OCI-LY1 (cell line): Measurements from ENCODE around the gene HCAR3.
"Not testable (repeated sequence)": the region's sequence is repeated elsewhere in the genome, so short reads cannot be mapped to it uniquely, and the experiment has no call there.

Experiments
- H2AFZ ChIP-seq: fragments of 200-600 bp; sonication (generic), shearing (Covaris generic); 2 replicates; pipeline ENCODE4 v1.6.0; 2014; ENCODE audit warnings: antibody characterized with exemption, mild to moderate bottlenecking, low read length
- H3F3A ChIP-seq: fragments of 200-600 bp; sonication (generic), shearing (Covaris generic); 2 replicates; pipeline ENCODE4 v1.6.0; 2014; ENCODE audit warnings: mild to moderate bottlenecking, antibody characterized with exemption, low read length, moderate library complexity; ENCODE audit not compliant: insufficient read depth
- H3K27ac ChIP-seq: fragments of 200-600 bp; sonication (generic); 2 replicates; pipeline ENCODE4 v1.5.1; 2014; ENCODE audit warnings: low read length, mixed run types, mild to moderate bottlenecking, low read depth; ENCODE audit not compliant: poor library complexity, severe bottlenecking
- H3K27me3 ChIP-seq: fragments of 200-600 bp; sonication (generic); 2 replicates; pipeline ENCODE4 v1.6.0; 2014; ENCODE audit warnings: antibody characterized with exemption, mild to moderate bottlenecking, low read length, moderate library complexity; ENCODE audit not compliant: insufficient read depth
- H3K36me3 ChIP-seq: fragments of 200-600 bp; sonication (generic); 2 replicates; pipeline ENCODE4 v1.6.1; 2014; ENCODE audit warnings: mild to moderate bottlenecking, antibody characterized with exemption, low read length, moderate library complexity, mixed read lengths; ENCODE audit not compliant: insufficient read depth
- H3K4me1 ChIP-seq: fragments of 200-600 bp; sonication (generic); 2 replicates; pipeline ENCODE4 v1.5.1; 2014; ENCODE audit warnings: mild to moderate bottlenecking, low read length, moderate library complexity; ENCODE audit not compliant: insufficient read depth, severe bottlenecking
- H3K4me2 ChIP-seq: fragments of 200-600 bp; sonication (generic), shearing (Covaris generic); 2 replicates; pipeline ENCODE4 v1.6.1; 2014; ENCODE audit warnings: low read length
- H3K4me3 ChIP-seq: fragments of 200-600 bp; sonication (generic); 2 replicates; pipeline ENCODE4 v1.5.1; 2014; ENCODE audit warnings: low read length, low read depth, mild to moderate bottlenecking, mixed read lengths; ENCODE audit not compliant: poor library complexity, severe bottlenecking
- H3K79me2 ChIP-seq: fragments of 200-600 bp; shearing (Covaris generic); 2 replicates; pipeline ENCODE4 v1.6.1; 2016; ENCODE audit warnings: mixed run types, low read length, mixed read lengths; ENCODE audit not compliant: insufficient read depth
- H3K9ac ChIP-seq: fragments of 200-600 bp; sonication (generic), shearing (Covaris generic); 2 replicates; pipeline ENCODE4 v1.6.1; 2014; ENCODE audit warnings: mild to moderate bottlenecking, low read length, mixed read lengths
- H3K9me2 ChIP-seq: fragments of 200-600 bp; sonication (generic), shearing (Covaris generic); 2 replicates; pipeline ENCODE4 v1.6.1; 2014; ENCODE audit warnings: low read depth, mild to moderate bottlenecking, low read length, mixed read lengths
- H3K9me3 ChIP-seq: fragments of 200-600 bp; shearing (Covaris generic); 2 replicates; pipeline ENCODE4 v1.6.1; 2014; ENCODE audit warnings: low read length, mixed read lengths
- H4K20me1 ChIP-seq: fragments of 200-600 bp; sonication (generic), shearing (Covaris generic); 2 replicates; pipeline ENCODE4 v1.6.0; 2016; ENCODE audit warnings: mild to moderate bottlenecking, low read length; ENCODE audit not compliant: insufficient read depth
- CTCF ChIP-seq: fragments of 200-600 bp; sonication (generic), shearing (Covaris generic); IDR thresholded peaks from 2 replicates; pipeline ENCODE4 v1.5.1; 2017; ENCODE audit warnings: mild to moderate bottlenecking, antibody characterized with exemption, low read length, moderate library complexity, mixed read lengths
- EZH2 ChIP-seq: fragments of 200-600 bp; sonication (generic), shearing (Covaris generic); IDR thresholded peaks from 2 replicates; pipeline ENCODE4 v1.8.0; 2017; ENCODE audit warnings: borderline replicate concordance, mixed run types, mild to moderate bottlenecking, antibody characterized with exemption, low read length, moderate library complexity, mixed read lengths

Gene HCAR3

GRCh38 chr12:122752464-122753318 is 36.1 kb upstream of the HCAR3 start, which contains the start of gene DENR:
DENR (plus strand) TSS chr12:122752824; CDS start chr12:122753702, 878 bp downstream.
- Histone ChIP-seq H3K4me3 (peak within 1 kb of the TSS; percentile 89), H4K20me1 (no peaks in the 10 kb centered on the region), H3K4me1 (peaks cover 30% of the 10 kb centered on the region), H2AFZ (no peak within 1 kb of the TSS), H3K36me3 (peaks cover 39% of the 10 kb centered on the region), H3K79me2 (peaks cover 16% of the 10 kb centered on the region), H3K9me2 (no peaks in the 10 kb centered on the region), H3K27me3 (no peaks in the 10 kb centered on the region), H3F3A (no peaks in the 10 kb centered on the region), H3K27ac (peak within 1 kb of the TSS; percentile 55), H3K9me3 (no peaks in the 10 kb centered on the region), H3K9ac (peak within 1 kb of the TSS; percentile 93), H3K4me2 (peak within 1 kb of the TSS; percentile 91)
- peak; percentile 86 for TF ChIP-seq CTCF
- no peak for TF ChIP-seq EZH2

GRCh38 chr12:122750781-122751515 is 34.3 kb upstream of the HCAR3 start:
- H3K9me3 ChIP-seq, H2AFZ ChIP-seq, H4K20me1 ChIP-seq, H3K9me2 ChIP-seq, H3K27me3 ChIP-seq, H3F3A ChIP-seq: not testable (repeated sequence)
- Histone ChIP-seq H3K4me3 (peak overlapping the region; percentile 89), H3K36me3 (peaks cover 23% of the 10 kb centered on the region), H3K79me2 (peaks cover 16% of the 10 kb centered on the region), H3K4me2 (peak overlapping the region; percentile 69), H3K27ac (peak overlapping the region; percentile 55), H3K4me1 (peaks cover 30% of the 10 kb centered on the region), H3K9ac (peak overlapping the region; percentile 46)

- no peak overlapping the region for H2AFZ ChIP-seq
- no peaks in the 10 kb centered on the region for H3K9me2 ChIP-seq
- no peak overlapping the region for H3K9ac ChIP-seq
- no peaks in the 10 kb centered on the region for H3K27me3 ChIP-seq
- no peak overlapping the region for H3K4me2 ChIP-seq
- TF ChIP-seq CTCF: no peak
- TF ChIP-seq EZH2: no peak
- H3K79me2 ChIP-seq: peaks cover 16% of the 10 kb centered on the region
- no peaks in the 10 kb centered on the region for H4K20me1 ChIP-seq
- no peaks in the 10 kb centered on the region for H3K9me3 ChIP-seq
- peaks cover 11% of the 10 kb centered on the region for H3K36me3 ChIP-seq
- H3K27ac ChIP-seq: peak overlapping the region; percentile 45
- peaks cover 30% of the 10 kb centered on the region for H3K4me1 ChIP-seq
- H3F3A ChIP-seq: no peaks in the 10 kb centered on the region
- H3K4me3 ChIP-seq: no peak overlapping the region
Measured at GRCh38 chr12:122749569-122750332, 33.1 kb upstream of the HCAR3 start.
